T-helper 22 cell (primary cell): ENCODE data around the gene SLC45A1.

ENCODE experiments used
- DNase-seq: peaks from one replicate; pipeline ENCODE4 v3.0.0-alpha.2; 2020; ENCODE audit warnings: low read depth

Gene SLC45A1

DNA sequence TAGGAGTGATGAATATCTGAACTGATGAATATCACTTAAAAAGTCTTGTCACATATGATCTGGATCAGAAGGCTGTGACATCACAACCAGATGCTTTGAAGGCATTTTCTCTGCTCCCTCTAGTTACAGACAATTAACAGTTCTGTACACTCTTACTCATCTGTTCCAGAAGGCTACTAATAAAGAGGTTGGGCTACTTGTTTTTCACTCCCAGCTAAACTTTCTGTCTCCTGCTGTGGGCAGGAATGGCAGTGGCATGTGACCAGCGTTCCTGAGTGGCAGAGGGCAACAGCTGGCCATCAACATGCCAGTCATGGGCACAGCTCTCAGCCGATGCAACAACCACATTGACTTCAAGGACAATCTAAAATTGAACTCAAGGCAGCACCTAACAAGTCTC, 66.7 kb downstream of the SLC45A1 start:
- no peak for DNase-seq

GRCh38 chr1:8386247-8386646, 68.3 kb downstream of the SLC45A1 start:
- DNase-seq: no peak

- no peak for DNase-seq
Measured at GRCh38 chr1:8388732-8389562, 71.0 kb downstream of the SLC45A1 start.

- DNase-seq: no peak
Measured at GRCh38 chr1:8389958-8390535, 72.1 kb downstream of the SLC45A1 start.

DNA sequence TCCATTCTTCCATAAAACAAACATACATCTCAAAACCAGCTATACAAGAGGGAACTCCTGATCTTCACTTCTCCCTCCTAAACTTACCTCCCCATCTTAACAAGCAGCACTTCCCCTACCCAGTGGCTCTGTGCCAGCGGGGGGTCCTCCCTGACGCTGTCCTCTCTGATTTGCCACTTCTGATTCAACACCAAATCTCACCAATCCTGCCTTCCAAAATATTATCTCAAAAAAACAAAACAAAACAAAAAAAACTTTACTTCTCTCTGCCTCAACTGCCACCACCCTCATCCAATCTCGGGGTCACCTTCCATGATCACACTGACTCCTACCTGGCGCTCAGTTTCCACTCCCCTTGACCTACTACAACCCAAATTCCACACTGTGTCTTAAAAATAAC, 72.8 kb downstream of the SLC45A1 start:
- no peak for DNase-seq

DNA sequence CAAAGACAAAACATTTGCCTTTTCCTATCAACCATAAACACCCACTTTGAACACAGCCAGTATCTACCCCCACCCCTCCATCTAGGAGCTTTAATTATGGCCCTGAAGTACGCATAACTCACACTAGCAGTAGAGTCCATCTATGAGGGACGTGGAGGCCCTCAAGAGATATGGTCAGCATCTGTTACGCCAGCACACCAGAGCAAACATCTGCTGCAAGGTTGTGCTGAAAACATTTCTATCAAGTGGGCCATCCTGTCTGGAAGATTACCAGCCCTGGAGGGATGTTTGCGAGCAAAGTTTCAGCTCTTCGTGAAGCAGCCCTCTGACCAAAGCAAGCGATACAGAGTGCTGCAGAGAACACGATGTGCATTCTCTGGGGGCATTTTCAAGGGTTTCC, 74.6 kb downstream of the SLC45A1 start:
- DNase-seq: no peak
